SK-N-SH (cell line): ENCODE measurements around the gene ADGRD2. TPM values are rescaled to one million over a fixed set of nuclear protein-coding genes. Genes with fewer than 3 reads are reported as not detected.

Source experiments
- CTCF ChIA-PET: fragments of 300-600, 350-600 bp; formaldehyde crosslinking; extraction: SDS; loops from one replicate; lab custom pipeline; 2021; lab: Yijun Ruan, JAX
- POLR2A ChIA-PET: fragments of 350-600 bp; sonication (Branson Sonifier 250); formaldehyde crosslinking; extraction: SDS; loops from one replicate; lab custom pipeline; 2020; ENCODE audit warnings: antibody characterized with exemption, inconsistent platforms; lab: Yijun Ruan, JAX
- DNase-seq: peaks from one replicate; pipeline ENCODE4 v3.0.0; 2012
- H2AFZ ChIP-seq: fragments of 200-600 bp; sonication (generic); 2 replicates; pipeline ENCODE4 v1.8.1; 2016; ENCODE audit warnings: antibody characterized with exemption, mild to moderate bottlenecking, low read depth
- H3F3A ChIP-seq: fragments of 200-600 bp; sonication (generic); replicated peaks from 2 replicates; pipeline ENCODE3; 2016; ENCODE audit warnings: antibody characterized with exemption, mild to moderate bottlenecking; ENCODE audit not compliant: insufficient read depth
- H3K27ac ChIP-seq, 2 experiments: fragments of 200-500 bp in 1 of 2; fragments of 200-600 bp in 1 of 2; sonication (Bioruptor generic) in 1 of 2; sonication (generic), shearing (Covaris generic) in 1 of 2; 2 replicates each; pipeline versions ENCODE4 v1.5.1 to v1.6.1; 2014 to 2016; ENCODE audit warnings: low read depth in 2 of 2, inconsistent platforms in 1 of 2, low read length in 1 of 2, mild to moderate bottlenecking in 1 of 2, mixed read lengths in 1 of 2
- H3K27me3 ChIP-seq: fragments of 200-600 bp; sonication (generic), shearing (Covaris generic); 2 replicates; pipeline ENCODE4 v1.6.1; 2016; ENCODE audit warnings: mixed run types; ENCODE audit not compliant: insufficient read depth
- H3K36me3 ChIP-seq, 2 experiments: fragments of 200-500 bp in 1 of 2; fragments of 200-600 bp in 1 of 2; sonication (Bioruptor generic) in 1 of 2; sonication (generic) in 1 of 2; replicated peaks in 1 of 2; 2 replicates each; pipeline versions ENCODE3 to v1.5.1; 2014 to 2016; ENCODE audit warnings: low read length in 1 of 2, mild to moderate bottlenecking in 1 of 2; ENCODE audit not compliant: insufficient read depth in 2 of 2, control insufficient read depth in 1 of 2
- H3K4me1 ChIP-seq, 2 experiments: fragments of 200-500 bp in 1 of 2; fragments of 200-600 bp in 1 of 2; sonication (Bioruptor generic) in 1 of 2; sonication (generic), shearing (Covaris generic) in 1 of 2; 2 replicates each; pipeline versions ENCODE4 v1.5.1 to v1.6.1; 2014 to 2016; ENCODE audit warnings: low read depth in 1 of 2, low read length in 1 of 2, mixed run types in 1 of 2; ENCODE audit not compliant: insufficient read depth in 2 of 2, control insufficient read depth in 1 of 2
- H3K4me2 ChIP-seq: fragments of 200-600 bp; sonication (generic), shearing (Covaris generic); 2 replicates; pipeline ENCODE4 v1.6.1; 2017; ENCODE audit warnings: mixed run types
- H3K4me3 ChIP-seq, 2 experiments: fragments of 200-500 bp in 1 of 2; fragments of 200-600 bp in 1 of 2; sonication (Bioruptor generic) in 1 of 2; sonication (generic), shearing (Covaris generic) in 1 of 2; 2 replicates each; pipeline versions ENCODE4 v1.5.1 to v1.8.1; 2014 to 2016; ENCODE audit warnings: low read depth in 2 of 2, inconsistent platforms in 1 of 2, low read length in 1 of 2, mild to moderate bottlenecking in 1 of 2, mixed read lengths in 1 of 2, moderate library complexity in 1 of 2
- H3K79me2 ChIP-seq: fragments of 200-600 bp; sonication (generic); 2 replicates; pipeline ENCODE4 v1.8.1; 2017; ENCODE audit warnings: mild to moderate bottlenecking; ENCODE audit not compliant: insufficient read depth
- H3K9ac ChIP-seq: fragments of 200-600 bp; sonication (generic); 2 replicates; pipeline ENCODE4 v1.6.1; 2017; ENCODE audit warnings: mixed run types
- H3K9me2 ChIP-seq: fragments of 200-600 bp; sonication (generic); 2 replicates; pipeline ENCODE4 v1.6.1; 2017; ENCODE audit warnings: mixed run types
- H3K9me3 ChIP-seq: fragments of 200-600 bp; sonication (generic); 2 replicates; pipeline ENCODE4 v1.6.1; 2017; ENCODE audit warnings: mixed run types, mild to moderate bottlenecking, moderate library complexity
- H4K20me1 ChIP-seq: fragments of 200-600 bp; sonication (generic); 2 replicates; pipeline ENCODE4 v1.6.1; 2017; ENCODE audit warnings: mild to moderate bottlenecking, mixed run types; ENCODE audit not compliant: insufficient read depth
- CHD2 ChIP-seq: fragments of 150-350 bp; IDR thresholded peaks from 2 replicates; pipeline ENCODE4 v1.6.1; 2018; ENCODE audit warnings: low read length; ENCODE audit not compliant: partially characterized antibody
- CTCF ChIP-seq: fragments of 200-600 bp; sonication (generic); IDR thresholded peaks from 2 replicates; pipeline ENCODE4 v1.6.1; 2017; ENCODE audit warnings: antibody characterized with exemption, mild to moderate bottlenecking, moderate library complexity
- EP300 ChIP-seq, 2 experiments: IDR thresholded peaks; 2 replicates each; pipeline versions ENCODE4 v1.4.0 to v1.6.1; 2012; ENCODE audit warnings: borderline replicate concordance in 1 of 2, low read depth in 1 of 2, low read length in 1 of 2
- EZH2phosphoT487 ChIP-seq: fragments of 200-600 bp; sonication (generic); IDR thresholded peaks from 2 replicates; pipeline ENCODE4 v1.6.1; 2017; ENCODE audit warnings: low read depth, mixed run types, mild to moderate bottlenecking, antibody characterized with exemption, moderate library complexity, borderline replicate concordance
- FOSL2 ChIP-seq: IDR thresholded peaks from 2 replicates; pipeline ENCODE4 v1.4.0; 2012; ENCODE audit warnings: low read depth, mild to moderate bottlenecking, moderate library complexity, borderline replicate concordance
- FOXJ3 ChIP-seq: sonication (generic); formaldehyde crosslinking; IDR thresholded peaks from 2 replicates; pipeline ENCODE4 v1.5.1; 2020; ENCODE audit warnings: mild to moderate bottlenecking, missing genetic modification reagents
- JUND ChIP-seq: IDR thresholded peaks from 2 replicates; pipeline ENCODE4 v1.4.0; 2012
- MXI1 ChIP-seq: IDR thresholded peaks from 2 replicates; pipeline ENCODE4 v1.6.1; 2012; ENCODE audit warnings: mild to moderate bottlenecking, low read depth, low read length, improper control_type of control experiment
- NRF1 ChIP-seq: IDR thresholded peaks from 2 replicates; pipeline ENCODE4 v1.6.1; 2012; ENCODE audit warnings: low read depth, mild to moderate bottlenecking, low read length
- RAD21 ChIP-seq: IDR thresholded peaks from 2 replicates; pipeline ENCODE4 v1.6.1; 2012; ENCODE audit warnings: mild to moderate bottlenecking, low read length
- REST ChIP-seq: IDR thresholded peaks from 2 replicates; pipeline ENCODE4 v1.6.1; 2012; ENCODE audit warnings: mild to moderate bottlenecking, low read depth, low read length, moderate library complexity
- RFX5 ChIP-seq: IDR thresholded peaks from 2 replicates; pipeline ENCODE4 v1.6.1; 2012; ENCODE audit warnings: mild to moderate bottlenecking, improper control_type of control experiment, low read length
- RXRA ChIP-seq: IDR thresholded peaks from 2 replicates; pipeline ENCODE4 v1.4.0; 2012; ENCODE audit warnings: low read depth, mild to moderate bottlenecking, borderline replicate concordance
- TCF12 ChIP-seq: IDR thresholded peaks from 2 replicates; pipeline ENCODE4 v1.4.0; 2012
- USF1 ChIP-seq: IDR thresholded peaks from 2 replicates; pipeline ENCODE4 v1.4.0; 2012; ENCODE audit warnings: low read depth, borderline replicate concordance
- WGBS: methylation state at CpG from one replicate; pipeline ENCODE4 v1.1.6; 2017; ENCODE audit warnings: low lambda C conversion rate; 5-methylcytosine and 5-hydroxymethylcytosine counted together
- polyA plus RNA-seq, 3 experiments: library from polyadenylated mRNA; depleted of rRNA; stranded (reverse); fragments of >200 nt; gene quantifications; 2 replicates each; pipeline ENCODE4 v1.2.3, GENCODE V29; 2012
- TF ChIP-seq, protein P1 (sequence below): IDR thresholded peaks from 2 replicates; pipeline ENCODE4; 2012

The ADGRD2 gene
- polyA plus RNA-seq, 1 of the 3 experiments (the other 2 are of a cell fraction) = 0.05 TPM

DNA sequence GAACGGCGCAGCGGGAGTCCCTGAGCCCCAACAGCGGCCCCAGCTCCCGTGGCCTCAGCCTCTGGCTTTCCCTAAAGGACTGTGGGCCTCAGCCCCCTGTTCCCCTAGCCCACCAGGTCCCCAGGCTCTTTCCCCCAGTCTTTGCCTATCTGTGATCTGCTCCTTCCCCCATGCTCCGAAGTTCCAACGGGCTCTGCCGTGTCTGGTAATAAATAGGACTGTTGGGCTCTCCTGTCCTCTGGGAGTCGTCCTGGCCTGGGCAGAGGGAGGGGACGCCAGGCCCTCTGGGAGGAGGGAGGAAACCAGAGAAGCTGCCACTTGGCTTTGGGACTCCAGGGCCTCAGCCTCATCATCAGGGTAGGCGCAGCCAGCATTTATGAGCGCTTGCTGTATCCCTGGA, 28.1 kb downstream of the ADGRD2 start:
- no peaks in the 10 kb centered on the region for H4K20me1 ChIP-seq
- no peaks in the 10 kb centered on the region for H3K9me3 ChIP-seq
- H3K4me1 ChIP-seq = peaks cover 0 to 10% of the 10 kb centered on the region in 2 experiments; a peak in 1 of 4 replicates
- no peak for TF ChIP-seq FOXJ3 (CRISPR knock-in tag)
- TF ChIP-seq CHD2 = no peak
- no peak for TF ChIP-seq CTCF
- TF ChIP-seq FOSL2 = no peak
- TF ChIP-seq EP300 (IDR thresholded peaks at IDR 0.05; ENCODE audit: borderline replicate concordance in 1 of 2, low read depth in 1 of 2, low read length in 1 of 2) = no peak
- no peak for TF ChIP-seq TCF12
- no peak for TF ChIP-seq RFX5
- TF ChIP-seq USF1 = no peak
- TF ChIP-seq, protein P1, sequence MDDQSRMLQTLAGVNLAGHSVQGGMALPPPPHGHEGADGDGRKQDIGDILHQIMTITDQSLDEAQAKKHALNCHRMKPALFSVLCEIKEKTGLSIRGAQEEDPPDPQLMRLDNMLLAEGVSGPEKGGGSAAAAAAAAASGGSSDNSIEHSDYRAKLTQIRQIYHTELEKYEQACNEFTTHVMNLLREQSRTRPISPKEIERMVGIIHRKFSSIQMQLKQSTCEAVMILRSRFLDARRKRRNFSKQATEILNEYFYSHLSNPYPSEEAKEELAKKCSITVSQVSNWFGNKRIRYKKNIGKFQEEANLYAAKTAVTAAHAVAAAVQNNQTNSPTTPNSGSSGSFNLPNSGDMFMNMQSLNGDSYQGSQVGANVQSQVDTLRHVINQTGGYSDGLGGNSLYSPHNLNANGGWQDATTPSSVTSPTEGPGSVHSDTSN = no peak
- TF ChIP-seq NRF1 = no peak
- TF ChIP-seq MXI1 = no peak
- TF ChIP-seq JUND = no peak
- TF ChIP-seq EZH2phosphoT487 = no peak
- no peak for TF ChIP-seq REST
- no peak for TF ChIP-seq RAD21
- TF ChIP-seq RXRA = no peak
- no peak overlapping the region for H3K4me2 ChIP-seq
- no peaks in the 10 kb centered on the region for H3K79me2 ChIP-seq
- CTCF ChIA-PET = interaction anchor here (1.3 to 2.0 kb wide), 3 partner anchors 16 to 438 kb away, joined by 4 to 6 read pairs (median 4); no protein-coding TSS in a partner anchor
- WGBS = 66% methylated on average over 7 of the region's 12 CpGs
- H2AFZ ChIP-seq = no peak overlapping the region
- POLR2A ChIA-PET = no interaction called here
- DNase-seq = peak; percentile 76
- no peaks in the 10 kb centered on the region for H3K36me3 ChIP-seq
- H3K27ac ChIP-seq = no peak overlapping the region
- no peak overlapping the region for H3K4me3 ChIP-seq
- no peaks in the 10 kb centered on the region for H3K9me2 ChIP-seq
- no peaks in the 10 kb centered on the region; the same call in 1 of the 2 replicates for H3K27me3 ChIP-seq
- H3F3A ChIP-seq = no peaks in the 10 kb centered on the region
- no peak overlapping the region for H3K9ac ChIP-seq
